Gastrocnemius medialis (tissue), 4 donors: ENCODE results near the gene IQSEC1.

ENCODE experiments used
- POLR2A ChIP-seq, 2 donors: fragments of 450-650 bp; IDR thresholded peaks; one replicate each; pipeline ENCODE4 v1.6.1; 2017; ENCODE audit warnings: antibody characterized with exemption in 2 of 2, mild to moderate bottlenecking in 2 of 2, moderate library complexity in 2 of 2
- TF ChIP-seq, protein P1 (sequence below), 5 experiments: fragments of 450-650 bp in 3 of 5; fragments of 200-600 bp in 2 of 5; sonication (generic) in 2 of 5; IDR thresholded peaks in 4 of 5; conservative IDR thresholded peaks in 1 of 5; 1 replicate in 4 of 5; 2 replicates in 1 of 5; pipeline ENCODE4 v1.5.1; 2016 to 2019; ENCODE audit warnings: antibody characterized with exemption in 5 of 5, mild to moderate bottlenecking in 3 of 5, moderate library complexity in 3 of 5

- TF ChIP-seq, protein P1, sequence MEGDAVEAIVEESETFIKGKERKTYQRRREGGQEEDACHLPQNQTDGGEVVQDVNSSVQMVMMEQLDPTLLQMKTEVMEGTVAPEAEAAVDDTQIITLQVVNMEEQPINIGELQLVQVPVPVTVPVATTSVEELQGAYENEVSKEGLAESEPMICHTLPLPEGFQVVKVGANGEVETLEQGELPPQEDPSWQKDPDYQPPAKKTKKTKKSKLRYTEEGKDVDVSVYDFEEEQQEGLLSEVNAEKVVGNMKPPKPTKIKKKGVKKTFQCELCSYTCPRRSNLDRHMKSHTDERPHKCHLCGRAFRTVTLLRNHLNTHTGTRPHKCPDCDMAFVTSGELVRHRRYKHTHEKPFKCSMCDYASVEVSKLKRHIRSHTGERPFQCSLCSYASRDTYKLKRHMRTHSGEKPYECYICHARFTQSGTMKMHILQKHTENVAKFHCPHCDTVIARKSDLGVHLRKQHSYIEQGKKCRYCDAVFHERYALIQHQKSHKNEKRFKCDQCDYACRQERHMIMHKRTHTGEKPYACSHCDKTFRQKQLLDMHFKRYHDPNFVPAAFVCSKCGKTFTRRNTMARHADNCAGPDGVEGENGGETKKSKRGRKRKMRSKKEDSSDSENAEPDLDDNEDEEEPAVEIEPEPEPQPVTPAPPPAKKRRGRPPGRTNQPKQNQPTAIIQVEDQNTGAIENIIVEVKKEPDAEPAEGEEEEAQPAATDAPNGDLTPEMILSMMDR (IDR thresholded peaks at IDR 0.05 in 4 of 5, conservative IDR thresholded peaks at IDR 0.05 in 1 of 5) = peak in 3 of 5 experiments; percentile 8 to 37 (median 33)
- no peak for TF ChIP-seq POLR2A (IDR thresholded peaks at IDR 0.05)
These were observed 197.1 kb downstream of the IQSEC1 start for GRCh38 chr3:12875857-12876836.
